Adrenal gland (tissue), 12 donors: Measurements from ENCODE around the gene SLC5A6. TPM values are rescaled to one million over a fixed set of nuclear protein-coding genes. Genes with fewer than 3 reads are reported as not detected.

ENCODE experiments used
- DNase-seq, 7 donors: peaks; one replicate each; pipeline ENCODE4 v3.0.0-alpha.2; 2019 to 2020
- H3K27ac ChIP-seq, 5 donors: fragments of 200-600 bp; sonication (generic) in 4 of 5; 1 replicate in 3 of 5; 2 replicates in 2 of 5; pipeline versions ENCODE4 v1.5.1 to v1.8.0; 2016 to 2020; ENCODE audit warnings: mild to moderate bottlenecking in 1 of 5
- H3K27me3 ChIP-seq: fragments of 200-600 bp; 2 replicates; pipeline ENCODE4 v1.8.0; 2021
- H3K36me3 ChIP-seq, 2 donors: fragments of 200-600 bp; replicated peaks in 1 of 2; 1 replicate in 1 of 2; 2 replicates in 1 of 2; pipeline versions ENCODE4 v1.5.1 to v1.8.0; 2018 to 2022
- H3K4me1 ChIP-seq, 2 donors: fragments of 200-600 bp; replicated peaks in 1 of 2; 1 replicate in 1 of 2; 2 replicates in 1 of 2; pipeline versions ENCODE4 v1.5.1 to v1.8.0; 2018 to 2021
- H3K4me3 ChIP-seq, 4 donors: fragments of 200-600 bp; sonication (generic) in 3 of 4; one replicate each; pipeline ENCODE4 v1.5.1; 2016 to 2018
- H3K9me3 ChIP-seq, 3 donors: fragments of 200-600 bp; sonication (generic) in 1 of 3; replicated peaks in 1 of 3; 1 replicate in 2 of 3; 2 replicates in 1 of 3; pipeline versions ENCODE4 v1.5.1 to v1.8.0; 2016 to 2021
- CTCF ChIP-seq, 6 experiments: fragments of 450-650 bp in 4 of 6; fragments of 200-600 bp in 2 of 6; sonication (generic) in 1 of 6; IDR thresholded peaks; 1 replicate in 5 of 6; 2 replicates in 1 of 6; pipeline versions ENCODE4 v1.5.1 to v1.8.0; 2016 to 2021; ENCODE audit warnings: antibody characterized with exemption in 6 of 6, mild to moderate bottlenecking in 2 of 6, moderate library complexity in 1 of 6
- POLR2A ChIP-seq, 2 donors: fragments of 450-650 bp; IDR thresholded peaks; one replicate each; pipeline ENCODE4 v1.6.1; 2017; ENCODE audit warnings: antibody characterized with exemption in 2 of 2, mild to moderate bottlenecking in 2 of 2, moderate library complexity in 1 of 2
- WGBS, 4 donors: extraction: QIAGEN DNeasy Blood & Tissue Kit in 2 of 4; methylation state at CpG; one replicate each; pipeline versions ENCODE4 v1.1.5 to v1.1.7; 2013 to 2017; 5-methylcytosine and 5-hydroxymethylcytosine counted together
- intact Hi-C, 2 donors: fragments of 100-400 bp; cut with DNase I; formaldehyde crosslinking; loops; one replicate each; pipeline versions ENCODE4 v1.14.1 to v1.15.0; 2022 to 2023
- polyA plus RNA-seq, 3 donors: library from polyadenylated mRNA; stranded (reverse); fragments of 200-250 nt in 2 of 3; fragments of 350-450 nt in 1 of 3; fragmentation: Illumina TruSeq in 1 of 3; extraction: RNeasy Lipid Tissue Mini Kit (QIAGEN cat#74804) in 1 of 3; gene quantifications; one replicate each; pipeline ENCODE4 v1.2.3, GENCODE V29; 2013 to 2014
- total RNA-seq, 9 donors: library from RNA; depleted of rRNA in 4 of 9; stranded (reverse); fragments of >200 nt in 4 of 9; fragments of 120-200 nt in 1 of 9; fragmentation: NEBNext Ultra II Directional in 1 of 9; extraction: Animal tissue kit (Norgen Biotek cat#: 25700) in 1 of 9; gene quantifications; one replicate each; pipeline versions ENCODE4 v1.1.0 to v1.2.4, GENCODE V29; 2013 to 2023
- donor health status: healthy with polysubstance abuse.
- donor health status: Bipolar disorder and iron deficiency.
- donor health status: DM: yes; HTN: yes; CAD: no.
- donor health status: DM: no; HTN: no; CAD: no.
- donor health status: DM: no; HTN: no; CAD: no.
- donor health status: DM: yes; HTN: yes; CAD: no.

The SLC5A6 gene
- total and polyA plus RNA-seq, 12 donors = 13.5 to 35.0 (median 18.3) TPM

- H3K36me3 ChIP-seq = no peaks in the 10 kb centered on the region
- no peaks in the 10 kb centered on the region for H3K27me3 ChIP-seq
- DNase-seq = peak in 4 of 7 donors; percentile 39 to 61 (median 48)
- intact Hi-C loops = no loop called here
- WGBS, 4 donors = 68 to 72% (median 70%) methylated on average over 8 of the region's 8 CpGs
- TF ChIP-seq POLR2A (IDR thresholded peaks at IDR 0.05) (no peak), CTCF (IDR thresholded peaks at IDR 0.05) (no peak)
- H3K4me1 ChIP-seq = peaks cover 0 to 13% of the 10 kb centered on the region in 2 donors
- peak overlapping the region in 1 of 5 donors; percentile 22 for H3K27ac ChIP-seq
- H3K9me3 ChIP-seq = no peaks in the 10 kb centered on the region
- H3K4me3 ChIP-seq = no peak overlapping the region
Observed at GRCh38 chr2:27175330-27175729, 36.7 kb downstream of the SLC5A6 start.

GRCh38 chr2:27174638-27175037 is 37.4 kb downstream of the SLC5A6 start:
- no peaks in the 10 kb centered on the region for H3K36me3 ChIP-seq
- H3K4me3 ChIP-seq = no peak overlapping the region
- WGBS, 4 donors = 81 to 86% (median 84%) methylated on average over 6 of the region's 6 CpGs
- TF ChIP-seq POLR2A (IDR thresholded peaks at IDR 0.05) = no peak
- no peak for TF ChIP-seq CTCF (IDR thresholded peaks at IDR 0.05)
- no peaks in the 10 kb centered on the region for H3K9me3 ChIP-seq
- H3K27me3 ChIP-seq = no peaks in the 10 kb centered on the region
- peaks cover 0 to 16% of the 10 kb centered on the region in 2 donors for H3K4me1 ChIP-seq
- no peak overlapping the region for H3K27ac ChIP-seq
- DNase-seq = no peak
- intact Hi-C loops = no loop called here

- no peak overlapping the region for H3K27ac ChIP-seq
- WGBS, 4 donors = 80 to 88% (median 84%) methylated on average over 7 to 8 of the region's 8 CpGs
- H3K36me3 ChIP-seq = no peaks in the 10 kb centered on the region
- intact Hi-C loops = no loop called here
- peaks cover 0 to 10% of the 10 kb centered on the region in 2 donors for H3K4me1 ChIP-seq
- H3K9me3 ChIP-seq = no peaks in the 10 kb centered on the region
- TF ChIP-seq POLR2A (IDR thresholded peaks at IDR 0.05) (no peak), CTCF (IDR thresholded peaks at IDR 0.05) (no peak)
- H3K27me3 ChIP-seq = no peaks in the 10 kb centered on the region
- DNase-seq = no peak
- H3K4me3 ChIP-seq = no peak overlapping the region
Observed at GRCh38 chr2:27171351-27171848, 40.7 kb downstream of the SLC5A6 start.

GRCh38 chr2:27170581-27171337 is 41.3 kb downstream of the SLC5A6 start:
- peak in 2 of 7 donors; percentile 33 to 39 for DNase-seq
- 49 to 52% (median 51%) methylated on average over 6 of the region's 6 CpGs for WGBS, 4 donors
- no peak overlapping the region for H3K27ac ChIP-seq
- intact Hi-C loops = no loop called here
- no peaks in the 10 kb centered on the region for H3K27me3 ChIP-seq
- peaks cover 0 to 10% of the 10 kb centered on the region in 2 donors for H3K4me1 ChIP-seq
- no peak for TF ChIP-seq CTCF (IDR thresholded peaks at IDR 0.05)
- no peak for TF ChIP-seq POLR2A (IDR thresholded peaks at IDR 0.05)
- H3K36me3 ChIP-seq = no peaks in the 10 kb centered on the region
- H3K4me3 ChIP-seq = no peak overlapping the region
- H3K9me3 ChIP-seq = no peaks in the 10 kb centered on the region
